Amniotic epithelial cell (primary cell): Measurements from ENCODE around the gene PPP1R36.
A peak's percentile ranks its signal among the peaks of the same experiment; 100 is the strongest.
"Not testable (repeated sequence)": the region's sequence is repeated elsewhere in the genome, so short reads cannot be mapped to it uniquely, and the experiment has no call there.

Experiments used
- DNase-seq: peaks from one replicate; pipeline ENCODE4 v3.0.0-alpha.2; 2010; ENCODE audit warnings: low read depth

PPP1R36 gene

DNA sequence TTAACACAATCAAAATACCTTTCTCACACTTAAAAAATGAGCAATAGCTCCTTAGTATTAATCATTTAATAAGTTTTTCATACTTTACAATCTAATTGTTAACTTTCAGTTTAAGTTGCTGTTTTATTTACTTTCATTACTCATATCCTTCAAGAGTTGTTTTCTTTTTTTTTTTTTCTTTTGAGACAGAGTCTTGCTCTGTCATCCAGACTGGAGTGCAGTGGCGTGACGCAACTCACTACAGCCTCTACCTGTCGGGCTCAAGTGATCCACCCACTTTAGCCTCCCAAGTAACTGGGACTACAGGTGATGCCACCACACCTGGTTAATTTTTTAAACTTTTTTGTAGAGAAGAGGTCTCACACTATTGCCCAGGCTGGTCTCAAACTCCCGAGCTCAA is 29.1 kb upstream of the PPP1R36 start:
- no peak for DNase-seq

DNA sequence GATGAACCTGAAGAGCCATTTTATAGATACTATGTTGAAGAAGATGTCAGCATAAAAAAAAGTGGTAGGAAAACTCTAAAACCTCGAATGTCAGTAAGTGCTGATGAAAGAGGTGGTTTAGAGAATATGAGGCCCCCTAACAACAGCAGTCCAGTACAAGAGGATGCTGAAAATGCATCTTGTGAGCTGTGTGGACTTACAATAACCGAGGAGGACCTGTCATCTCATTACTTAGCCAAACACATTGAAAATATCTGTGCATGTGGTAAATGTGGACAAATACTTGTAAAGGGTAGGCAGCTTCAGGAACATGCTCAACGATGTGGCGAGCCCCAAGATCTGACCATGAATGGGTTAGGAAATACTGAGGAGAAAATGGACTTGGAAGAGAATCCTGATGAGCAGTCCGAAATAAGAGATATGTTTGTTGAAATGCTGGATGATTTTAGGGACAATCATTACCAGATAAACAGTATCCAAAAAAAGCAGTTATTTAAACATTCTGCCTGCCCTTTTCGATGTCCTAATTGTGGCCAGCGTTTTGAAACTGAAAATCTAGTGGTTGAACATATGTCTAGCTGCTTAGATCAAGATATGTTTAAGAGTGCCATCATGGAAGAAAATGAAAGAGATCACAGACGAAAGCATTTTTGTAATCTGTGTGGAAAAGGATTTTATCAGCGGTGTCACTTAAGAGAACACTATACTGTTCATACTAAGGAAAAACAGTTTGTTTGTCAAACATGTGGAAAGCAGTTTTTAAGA is 27.0 kb upstream of the PPP1R36 start:
- DNase-seq, result no peak

DNA sequence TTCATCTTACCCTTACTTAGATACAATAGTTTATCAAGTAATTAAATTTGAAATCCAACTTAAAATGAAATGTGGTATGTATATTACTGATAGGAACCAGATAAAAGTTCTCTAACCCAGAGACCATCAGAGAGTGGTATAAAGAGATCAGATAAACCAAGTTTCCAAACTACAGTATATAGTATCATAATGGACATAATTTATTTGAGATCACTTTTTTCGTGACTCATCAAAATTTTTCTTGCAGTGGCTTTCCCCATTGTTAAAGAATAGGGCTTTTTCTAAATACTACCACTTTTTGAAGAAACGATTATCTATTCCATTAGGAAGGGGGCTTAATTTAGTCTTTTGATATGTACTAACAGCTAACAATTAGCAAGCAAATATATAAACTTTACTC is 24.4 kb upstream of the PPP1R36 start:
- no peak for DNase-seq

DNA sequence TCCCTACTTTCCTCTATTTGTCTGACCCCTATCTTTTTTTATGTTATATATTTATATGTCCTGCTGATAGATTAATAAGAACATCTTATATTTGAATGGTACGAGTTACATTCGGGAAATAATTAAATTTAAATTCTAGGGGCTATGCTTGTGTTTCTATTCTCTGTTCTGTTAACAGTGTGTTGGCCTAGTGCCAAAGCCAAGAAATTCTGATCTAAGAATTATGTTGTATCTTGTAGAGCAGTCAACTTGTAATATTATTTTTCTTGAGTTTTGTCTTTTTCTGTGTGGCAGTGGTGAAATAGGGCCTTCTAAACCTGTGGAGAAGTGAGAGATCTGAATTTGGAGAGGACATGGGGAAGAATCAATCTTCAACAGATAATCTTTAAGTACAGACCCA is 18.2 kb upstream of the PPP1R36 start:
- no peak for DNase-seq

DNA sequence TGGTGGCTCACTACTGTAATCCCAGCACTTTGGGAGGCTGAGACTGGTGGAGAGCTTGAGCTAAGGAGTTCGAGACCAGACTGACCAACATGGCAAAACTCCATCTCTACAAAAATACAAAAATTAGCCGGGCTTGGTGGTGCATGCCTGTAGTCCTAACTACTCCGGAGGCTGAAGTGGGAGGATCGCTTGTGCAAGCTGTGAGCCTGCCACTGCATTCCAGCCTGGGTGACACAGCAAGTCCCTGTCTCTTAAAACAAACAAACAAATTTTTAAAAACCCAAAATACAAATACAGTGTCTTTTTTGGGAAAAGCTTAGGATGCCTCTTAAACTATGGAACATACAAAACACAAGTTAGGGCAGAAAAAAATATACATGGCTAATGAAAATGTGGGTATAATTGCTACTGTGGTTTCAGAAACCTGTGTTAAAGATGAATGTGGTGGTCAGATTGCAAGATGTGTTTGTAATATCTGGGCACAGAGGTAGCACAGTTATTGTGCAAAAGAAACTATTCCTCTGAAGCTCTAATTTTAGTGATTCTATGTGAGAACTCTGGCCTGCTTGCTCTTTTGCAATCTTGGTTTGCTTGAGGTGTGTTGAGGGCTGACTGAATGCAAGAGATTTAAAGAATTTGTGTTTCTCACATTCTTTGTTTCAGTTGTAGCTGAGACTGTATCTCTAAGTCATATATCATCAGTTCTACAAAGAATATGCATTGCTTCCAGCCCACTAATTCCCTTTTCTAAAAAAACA is 13.1 kb upstream of the PPP1R36 start:
- DNase-seq, result peak; percentile 98

DNA sequence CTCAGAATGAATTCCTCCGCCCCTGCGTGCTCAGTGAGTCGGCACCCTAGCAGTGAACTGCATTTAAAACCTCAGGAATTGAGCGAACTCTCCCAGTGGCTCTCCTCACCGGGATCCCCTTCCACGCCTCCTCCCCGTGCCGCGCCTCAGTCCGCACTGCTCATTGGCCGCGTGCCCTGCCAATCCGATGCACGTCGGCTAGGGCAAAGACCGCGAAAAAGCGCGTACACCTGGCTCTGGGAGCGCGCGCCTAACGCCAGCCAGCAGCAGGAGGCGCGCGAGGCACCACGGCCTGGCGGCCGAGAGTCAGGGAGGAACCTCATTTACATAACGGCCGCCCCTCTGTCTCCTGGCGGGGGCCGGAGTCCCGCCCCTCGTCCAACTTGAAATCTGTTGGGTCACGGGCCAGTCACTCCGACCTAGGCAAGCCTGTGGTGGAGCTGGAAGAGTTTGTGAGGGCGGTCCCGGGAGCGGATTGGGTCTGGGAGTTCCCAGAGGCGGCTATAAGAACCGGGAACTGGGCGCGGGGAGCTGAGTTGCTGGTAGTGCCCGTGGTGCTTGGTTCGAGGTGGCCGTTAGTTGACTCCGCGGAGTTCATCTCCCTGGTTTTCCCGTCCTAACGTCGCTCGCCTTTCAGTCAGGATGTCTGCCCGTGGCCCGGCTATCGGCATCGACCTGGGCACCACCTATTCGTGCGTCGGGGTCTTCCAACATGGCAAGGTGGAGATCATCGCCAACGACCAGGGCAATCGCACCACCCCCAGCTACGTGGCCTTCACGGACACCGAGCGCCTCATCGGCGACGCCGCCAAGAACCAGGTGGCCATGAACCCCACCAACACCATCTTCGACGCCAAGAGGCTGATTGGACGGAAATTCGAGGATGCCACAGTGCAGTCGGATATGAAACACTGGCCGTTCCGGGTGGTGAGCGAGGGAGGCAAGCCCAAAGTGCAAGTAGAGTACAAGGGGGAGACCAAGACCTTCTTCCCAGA is 9.3 kb upstream of the PPP1R36 start, which contains the start of gene HSPA2:
Gene HSPA2 (plus strand): TSS at position 534 of the 995 bp plus-strand sequence. CDS start 109 bp downstream, at position 643.
- peak; percentile 99 for DNase-seq

DNA sequence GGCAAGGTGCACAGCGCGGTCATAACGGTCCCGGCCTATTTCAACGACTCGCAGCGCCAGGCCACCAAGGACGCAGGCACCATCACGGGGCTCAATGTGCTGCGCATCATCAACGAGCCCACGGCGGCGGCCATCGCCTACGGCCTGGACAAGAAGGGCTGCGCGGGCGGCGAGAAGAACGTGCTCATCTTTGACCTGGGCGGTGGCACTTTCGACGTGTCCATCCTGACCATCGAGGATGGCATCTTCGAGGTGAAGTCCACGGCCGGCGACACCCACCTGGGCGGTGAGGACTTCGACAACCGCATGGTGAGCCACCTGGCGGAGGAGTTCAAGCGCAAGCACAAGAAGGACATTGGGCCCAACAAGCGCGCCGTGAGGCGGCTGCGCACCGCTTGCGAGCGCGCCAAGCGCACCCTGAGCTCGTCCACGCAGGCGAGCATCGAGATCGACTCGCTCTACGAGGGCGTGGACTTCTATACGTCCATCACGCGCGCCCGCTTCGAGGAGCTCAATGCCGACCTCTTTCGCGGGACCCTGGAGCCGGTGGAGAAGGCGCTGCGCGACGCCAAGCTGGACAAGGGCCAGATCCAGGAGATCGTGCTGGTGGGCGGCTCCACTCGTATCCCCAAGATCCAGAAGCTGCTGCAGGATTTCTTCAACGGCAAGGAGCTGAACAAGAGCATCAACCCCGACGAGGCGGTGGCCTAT is 8.3 kb upstream of the PPP1R36 start:
- peak; percentile 62 for DNase-seq

DNA sequence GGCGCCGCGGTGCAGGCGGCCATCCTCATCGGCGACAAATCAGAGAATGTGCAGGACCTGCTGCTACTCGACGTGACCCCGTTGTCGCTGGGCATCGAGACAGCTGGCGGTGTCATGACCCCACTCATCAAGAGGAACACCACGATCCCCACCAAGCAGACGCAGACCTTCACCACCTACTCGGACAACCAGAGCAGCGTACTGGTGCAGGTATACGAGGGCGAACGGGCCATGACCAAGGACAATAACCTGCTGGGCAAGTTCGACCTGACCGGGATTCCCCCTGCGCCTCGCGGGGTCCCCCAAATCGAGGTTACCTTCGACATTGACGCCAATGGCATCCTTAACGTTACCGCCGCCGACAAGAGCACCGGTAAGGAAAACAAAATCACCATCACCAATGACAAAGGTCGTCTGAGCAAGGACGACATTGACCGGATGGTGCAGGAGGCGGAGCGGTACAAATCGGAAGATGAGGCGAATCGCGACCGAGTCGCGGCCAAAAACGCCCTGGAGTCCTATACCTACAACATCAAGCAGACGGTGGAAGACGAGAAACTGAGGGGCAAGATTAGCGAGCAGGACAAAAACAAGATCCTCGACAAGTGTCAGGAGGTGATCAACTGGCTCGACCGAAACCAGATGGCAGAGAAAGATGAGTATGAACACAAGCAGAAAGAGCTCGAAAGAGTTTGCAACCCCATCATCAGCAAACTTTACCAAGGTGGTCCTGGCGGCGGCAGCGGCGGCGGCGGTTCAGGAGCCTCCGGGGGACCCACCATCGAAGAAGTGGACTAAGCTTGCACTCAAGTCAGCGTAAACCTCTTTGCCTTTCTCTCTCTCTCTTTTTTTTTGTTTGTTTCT is 7.6 kb upstream of the PPP1R36 start:
- DNase-seq, result no peak

DNA sequence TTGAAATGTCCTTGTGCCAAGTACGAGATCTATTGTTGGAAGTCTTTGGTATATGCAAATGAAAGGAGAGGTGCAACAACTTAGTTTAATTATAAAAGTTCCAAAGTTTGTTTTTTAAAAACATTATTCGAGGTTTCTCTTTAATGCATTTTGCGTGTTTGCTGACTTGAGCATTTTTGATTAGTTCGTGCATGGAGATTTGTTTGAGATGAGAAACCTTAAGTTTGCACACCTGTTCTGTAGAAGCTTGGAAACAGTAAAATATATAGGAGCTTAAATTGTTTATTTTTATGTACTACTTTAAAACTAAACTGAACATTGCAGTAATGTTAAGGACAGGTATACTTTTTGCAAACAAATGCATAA is 6.9 kb upstream of the PPP1R36 start:
- no peak for DNase-seq

DNA sequence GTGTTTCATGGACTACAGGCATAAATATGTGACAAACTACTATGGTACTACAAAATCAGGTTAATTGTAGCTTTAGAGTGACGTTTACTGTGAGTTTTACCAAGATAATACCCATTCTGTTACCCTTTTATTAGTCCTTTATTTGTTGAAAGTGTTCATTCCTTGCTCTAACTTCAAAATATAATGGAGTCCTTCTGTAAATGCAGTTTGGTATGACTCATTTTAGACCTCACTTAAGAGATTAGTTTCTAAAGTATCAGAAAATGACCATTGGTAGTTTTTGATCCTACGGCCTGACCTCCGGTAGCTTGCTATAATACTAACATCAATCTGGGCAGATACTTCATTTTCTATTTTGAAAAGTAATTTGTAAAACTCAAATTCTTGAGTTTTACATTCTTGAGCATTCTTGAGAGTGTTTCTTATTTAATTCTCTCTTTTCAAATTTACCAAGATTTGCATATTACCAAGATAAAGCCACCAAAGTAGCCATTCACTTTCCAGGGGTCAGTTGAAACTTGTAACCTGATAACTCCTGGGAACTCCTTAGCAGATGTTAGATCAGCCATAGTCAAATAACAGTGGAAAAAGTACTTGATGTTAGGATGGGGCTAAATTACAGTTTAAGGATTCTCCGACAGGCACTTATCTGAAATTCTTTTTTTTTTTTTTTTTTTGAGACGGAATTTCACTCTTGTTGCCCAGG is 5.0 kb upstream of the PPP1R36 start:
- DNase-seq, result no peak

DNA sequence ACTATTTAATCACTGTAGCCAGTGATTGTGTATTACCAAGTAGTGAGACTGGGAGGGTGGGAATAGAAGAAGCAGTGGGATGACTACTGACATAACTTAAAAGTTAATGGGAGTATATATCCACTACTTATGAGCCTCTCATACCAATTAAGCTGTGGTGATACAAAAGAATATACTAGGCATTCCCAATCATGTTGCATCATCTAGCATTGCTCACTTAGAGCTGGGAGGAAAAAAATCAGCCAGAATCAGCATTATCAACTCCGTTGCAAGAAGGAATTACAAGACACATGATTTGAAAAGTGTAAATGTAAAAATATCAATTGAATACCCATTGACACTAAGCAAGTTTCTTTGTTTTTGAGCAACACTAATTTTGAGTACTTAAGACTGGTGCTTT is 745 bp upstream of the PPP1R36 start:
- peak; percentile 43 for DNase-seq

DNA sequence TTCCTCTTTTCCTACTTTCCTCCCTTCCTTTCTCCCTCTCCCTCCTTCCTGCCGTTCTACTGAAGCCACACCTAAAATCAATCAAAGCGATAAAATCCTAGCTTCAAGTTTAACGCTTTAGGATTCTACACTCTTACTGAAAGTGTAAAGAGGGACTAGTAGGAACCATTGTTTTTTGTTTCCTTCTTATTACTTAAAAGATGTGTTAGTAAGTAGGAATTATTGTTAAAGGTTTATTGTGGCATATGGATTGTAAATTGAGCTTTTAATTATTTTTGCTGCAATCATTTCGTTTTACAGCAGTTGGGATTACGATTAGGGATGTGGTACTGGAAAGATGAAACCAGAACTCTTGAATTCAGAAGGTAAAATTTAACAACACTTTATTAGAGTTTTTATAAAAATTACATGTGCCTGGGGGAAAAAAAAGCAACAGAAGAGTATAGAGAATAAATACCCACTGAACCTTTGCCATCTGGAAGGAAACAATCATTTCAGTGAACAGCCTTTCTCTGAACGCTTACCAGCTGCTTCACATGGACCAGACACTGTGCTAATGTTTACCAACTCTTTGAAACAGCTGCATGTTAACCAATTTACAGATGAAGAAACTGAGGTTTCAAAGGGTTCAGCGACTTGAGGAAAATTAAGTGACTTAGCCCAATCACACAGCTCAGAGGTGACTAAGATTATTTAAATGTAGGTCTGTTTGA is 1.0 kb downstream of the PPP1R36 start:
- no peak for DNase-seq

DNA sequence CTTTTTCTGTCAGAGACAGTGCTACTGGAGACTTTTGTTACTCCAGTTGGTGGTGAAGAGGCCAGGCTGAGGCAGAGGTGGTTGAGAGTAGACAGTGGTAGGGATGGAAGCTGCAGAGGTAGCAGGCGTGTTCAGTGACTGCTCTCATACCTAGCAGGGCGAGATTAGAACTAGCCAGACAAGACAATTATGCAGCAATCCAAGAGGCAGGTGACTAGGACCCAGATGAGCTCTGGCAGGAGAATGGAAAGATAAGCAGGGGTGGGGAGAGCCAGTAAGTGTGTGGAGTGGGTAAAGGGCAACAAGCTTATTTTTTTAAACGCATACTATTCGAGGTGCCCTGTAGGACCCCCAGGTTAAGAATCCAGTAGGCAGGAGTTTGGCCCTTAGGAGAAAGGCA is 4.8 kb downstream of the PPP1R36 start:
- DNase-seq, result no peak

DNA sequence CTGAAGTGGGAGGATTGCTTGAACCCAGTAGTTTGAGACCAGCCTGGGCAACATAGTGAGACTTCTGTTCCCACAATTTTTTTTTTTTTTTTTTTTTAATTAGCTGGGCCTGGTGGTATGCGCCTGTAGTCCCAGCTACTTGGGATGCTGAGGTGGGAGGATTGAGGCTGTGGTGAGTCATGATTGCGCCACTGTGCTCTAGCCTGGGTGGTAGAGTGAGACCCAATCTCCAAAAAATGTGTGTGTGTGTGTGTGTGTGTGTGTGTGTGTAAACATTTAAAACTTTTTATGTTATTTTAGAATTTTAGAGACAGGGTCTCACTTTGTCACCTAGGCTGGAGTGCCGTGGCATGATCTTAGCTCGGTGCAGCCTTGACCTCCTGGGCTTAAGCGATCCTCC is 6.8 kb downstream of the PPP1R36 start:
- DNase-seq, result peak; percentile 97

DNA sequence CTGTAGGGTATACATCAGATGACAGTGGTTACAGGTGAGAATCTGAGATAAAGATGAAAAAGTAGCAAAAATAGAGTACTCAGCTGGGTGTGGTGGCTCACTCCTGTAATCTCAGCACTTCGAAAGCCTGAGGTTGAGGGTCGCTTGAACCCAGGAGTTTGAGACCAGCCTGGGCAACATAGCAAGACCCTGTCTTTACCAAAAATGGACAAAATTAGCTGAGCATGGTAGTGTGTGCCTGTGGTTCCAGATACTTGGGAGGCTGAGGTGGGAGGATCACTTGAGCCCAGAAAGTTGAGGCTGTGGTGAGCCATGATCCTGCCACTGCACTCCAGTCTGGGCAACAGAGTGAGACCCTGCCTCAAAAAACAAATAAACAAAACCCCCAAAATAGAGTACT is 8.5 kb downstream of the PPP1R36 start:
- DNase-seq, result not testable (repeated sequence)

DNA sequence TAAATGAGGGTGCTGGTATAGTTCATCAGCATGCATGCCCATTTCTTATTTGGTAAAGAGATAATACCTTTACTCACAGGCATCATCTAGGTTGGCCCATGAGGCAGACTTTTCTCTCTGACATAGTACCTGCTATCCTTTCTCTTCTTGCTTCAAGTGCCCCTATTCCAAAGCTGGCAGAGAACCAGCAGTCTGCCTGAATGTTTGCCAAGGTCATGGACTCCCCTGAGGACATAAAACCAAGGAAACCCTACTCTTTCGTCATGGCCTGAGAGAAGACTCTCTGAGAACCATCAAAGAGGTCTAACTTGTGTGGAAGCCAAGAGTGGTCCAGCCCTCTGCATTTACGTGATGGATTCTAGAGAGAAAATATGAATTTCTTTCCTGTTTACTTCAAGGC is 11.9 kb downstream of the PPP1R36 start:
- no peak for DNase-seq

DNA sequence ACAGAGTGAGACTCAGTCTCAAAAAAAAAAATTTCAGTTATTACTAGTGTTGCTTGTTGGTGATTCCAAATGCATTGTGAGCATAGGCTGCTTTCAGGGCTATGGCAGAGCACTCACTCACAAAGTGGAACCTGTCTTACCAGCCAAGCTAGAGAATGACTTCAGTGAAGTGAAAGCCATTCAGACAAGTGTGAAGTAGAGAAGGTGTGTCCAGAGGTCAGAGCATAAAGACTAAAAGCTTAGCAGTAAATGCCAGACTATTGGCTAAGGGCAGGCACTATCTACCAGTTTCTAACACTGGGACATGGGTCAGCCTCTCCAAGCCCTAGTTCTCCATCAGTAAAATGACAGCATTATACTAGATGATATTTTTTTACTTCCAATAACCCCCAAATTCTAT is 12.7 kb downstream of the PPP1R36 start:
- DNase-seq, result no peak

DNA sequence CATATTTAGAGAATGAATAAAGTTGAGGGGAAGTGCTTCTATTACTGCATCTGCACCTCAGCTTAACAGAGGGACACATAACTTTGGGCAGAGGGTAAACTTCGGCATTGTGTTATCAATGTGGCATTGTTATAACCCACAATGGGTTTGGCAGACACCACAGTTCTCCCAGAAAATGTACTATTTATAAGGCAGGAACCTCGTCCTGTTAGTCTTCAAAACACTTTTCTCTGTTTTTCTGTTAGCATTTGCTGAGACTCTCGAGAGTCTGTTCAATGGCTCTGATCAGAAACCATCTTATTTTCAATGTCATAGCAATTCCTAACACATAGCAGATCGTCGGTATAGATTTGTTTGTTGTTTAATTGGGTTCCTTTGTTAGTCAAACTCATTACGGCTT is 13.9 kb downstream of the PPP1R36 start:
- DNase-seq, result no peak

DNA sequence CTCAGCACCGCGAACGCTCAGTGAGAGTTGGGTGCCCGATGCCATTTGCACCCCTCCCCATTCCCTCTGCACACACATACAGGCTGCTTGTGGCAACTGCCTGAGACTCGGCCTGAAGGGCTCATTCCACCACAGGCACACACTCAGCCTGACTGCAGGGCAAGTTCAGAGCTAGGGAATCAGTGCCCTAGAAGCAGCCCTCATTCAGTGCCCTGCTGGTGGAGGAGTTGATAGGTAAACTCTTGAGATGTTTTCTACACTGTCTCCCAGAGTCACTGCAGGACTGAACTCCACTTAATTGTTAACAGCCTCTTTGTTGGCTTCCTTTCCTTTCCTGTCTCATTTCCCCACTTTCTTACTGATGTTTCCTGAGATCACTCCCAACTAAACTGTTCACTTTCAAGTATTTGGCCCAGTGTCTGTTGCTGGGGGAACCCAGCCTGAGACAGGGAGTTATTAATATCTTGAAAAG is 16.9 kb downstream of the PPP1R36 start:
- no peak for DNase-seq
